Suppressor macrophage treated with lipopolysaccharide for 1 hour (primary cell): ENCODE results near the gene DIRAS2.
A peak's percentile ranks its signal among the peaks of the same experiment; 100 is the strongest.
"Not testable (repeated sequence)": the region's sequence is repeated elsewhere in the genome, so short reads cannot be mapped to it uniquely, and the experiment has no call there.

Experiments used
- DNase-seq, 3 donors: peaks; one replicate each; pipeline ENCODE4 v3.0.0-alpha.2; 2020 to 2022

Gene DIRAS2, protein sequence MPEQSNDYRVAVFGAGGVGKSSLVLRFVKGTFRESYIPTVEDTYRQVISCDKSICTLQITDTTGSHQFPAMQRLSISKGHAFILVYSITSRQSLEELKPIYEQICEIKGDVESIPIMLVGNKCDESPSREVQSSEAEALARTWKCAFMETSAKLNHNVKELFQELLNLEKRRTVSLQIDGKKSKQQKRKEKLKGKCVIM

DNA sequence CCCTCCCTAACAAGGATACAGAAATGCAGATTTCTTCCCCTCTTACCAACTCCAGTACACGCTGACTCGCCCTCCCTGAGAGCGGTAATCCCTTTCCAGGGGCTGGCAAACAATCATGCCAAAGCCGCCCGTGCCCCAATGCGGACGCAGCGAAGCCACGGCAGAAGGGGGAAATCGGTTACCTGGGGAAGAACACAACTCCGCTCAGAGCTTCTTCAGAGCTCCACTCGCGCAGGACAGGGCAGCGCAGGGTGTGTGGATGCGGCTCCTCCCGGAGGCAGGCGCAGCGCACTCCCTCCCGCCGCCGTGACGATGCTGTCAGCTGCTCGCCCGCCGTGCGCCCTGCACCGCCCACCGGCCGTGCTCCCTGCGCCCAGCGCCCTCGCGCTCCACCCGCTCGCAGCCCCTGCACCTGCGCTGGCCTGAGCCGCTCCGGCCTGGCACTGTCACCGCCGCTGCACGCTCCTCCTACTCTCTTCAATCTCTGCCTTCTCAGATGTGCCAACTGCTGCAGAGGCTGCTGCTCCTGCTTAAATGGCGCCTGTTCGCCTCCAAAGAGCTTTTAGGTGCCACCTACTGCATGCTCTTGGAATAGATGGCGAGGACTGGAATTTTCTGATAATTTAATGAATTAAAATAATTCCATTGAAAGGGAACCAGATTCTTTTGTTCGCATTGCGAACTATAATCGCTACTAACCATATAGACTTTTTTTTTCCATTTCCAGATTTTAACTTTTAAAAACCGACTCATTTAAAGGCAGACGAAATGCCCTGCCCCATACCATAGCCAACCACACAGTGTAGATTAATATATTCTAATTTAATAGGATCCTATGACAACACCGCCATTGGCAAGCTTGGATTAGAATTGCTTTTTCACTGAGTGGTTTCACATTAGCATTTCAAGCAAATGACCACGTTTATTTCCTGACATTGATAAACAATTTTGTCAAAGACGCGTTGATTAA, at the start of gene DIRAS2:
Gene DIRAS2, minus strand, starts transcription at position 255 of the 970 bp plus-strand sequence. CDS start 28,997 bp downstream, outside the sequence.
- peak; percentile 62 to 79 (median 67) for DNase-seq

DNA sequence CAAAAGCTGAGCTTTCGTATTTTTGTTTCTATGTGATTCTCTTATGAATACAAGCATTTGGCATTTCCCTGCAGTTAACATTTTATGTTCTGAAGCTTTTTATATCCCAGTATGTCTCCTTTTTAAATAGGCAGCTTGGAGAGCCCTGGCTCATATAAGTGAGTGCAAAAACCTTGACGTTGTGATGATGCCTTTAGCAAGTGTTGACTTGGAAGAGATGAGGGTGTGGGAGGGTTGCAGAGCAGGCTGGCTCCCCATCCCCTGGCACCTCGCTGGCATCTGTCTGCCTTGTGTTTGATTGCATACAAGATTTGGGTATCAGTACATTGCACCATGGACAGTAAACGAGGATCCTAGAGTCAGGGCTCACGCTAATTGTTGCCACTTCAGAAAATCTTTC, 42.1 kb upstream of the DIRAS2 start:
- no peak for DNase-seq

DNA sequence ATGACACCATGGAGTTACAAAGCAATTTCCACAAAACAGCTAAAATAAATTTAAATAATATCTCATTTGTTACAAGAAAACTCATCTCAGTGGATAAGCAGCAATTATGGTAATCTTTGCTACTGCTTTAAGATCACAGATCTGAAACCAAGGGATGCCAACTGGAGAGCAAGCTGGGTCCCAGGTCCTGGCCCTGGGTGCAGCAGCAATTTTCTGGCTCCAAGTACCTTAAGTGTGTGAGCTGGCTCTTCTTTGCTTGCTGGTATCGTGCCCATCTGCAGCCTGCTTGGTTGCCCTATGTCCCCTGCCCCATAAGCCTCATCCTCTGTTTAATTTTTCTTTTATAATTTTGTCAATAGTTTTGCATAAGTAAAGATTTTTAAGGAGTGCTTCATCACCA, 41.5 kb upstream of the DIRAS2 start:
- DNase-seq, result no peak

DNA sequence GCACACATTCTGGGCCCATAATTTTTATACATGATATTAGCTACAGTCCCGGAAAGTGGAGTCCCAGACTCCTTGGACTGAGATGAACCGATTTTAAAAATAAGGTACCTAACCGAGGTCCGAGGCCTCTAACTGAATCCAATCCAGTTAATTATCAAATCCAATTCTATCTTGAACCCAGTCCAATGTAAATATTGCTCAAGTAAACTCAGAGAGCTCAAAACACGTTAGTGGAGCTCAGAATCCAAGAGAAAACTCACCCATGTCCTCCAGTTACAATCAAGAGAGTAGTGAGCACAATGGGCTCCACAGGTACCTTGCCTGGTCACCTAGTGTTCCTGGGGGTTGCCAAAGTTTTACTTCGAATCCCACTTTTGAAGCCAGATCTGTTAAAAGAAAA, 37.9 kb upstream of the DIRAS2 start:
- DNase-seq, result no peak

DNA sequence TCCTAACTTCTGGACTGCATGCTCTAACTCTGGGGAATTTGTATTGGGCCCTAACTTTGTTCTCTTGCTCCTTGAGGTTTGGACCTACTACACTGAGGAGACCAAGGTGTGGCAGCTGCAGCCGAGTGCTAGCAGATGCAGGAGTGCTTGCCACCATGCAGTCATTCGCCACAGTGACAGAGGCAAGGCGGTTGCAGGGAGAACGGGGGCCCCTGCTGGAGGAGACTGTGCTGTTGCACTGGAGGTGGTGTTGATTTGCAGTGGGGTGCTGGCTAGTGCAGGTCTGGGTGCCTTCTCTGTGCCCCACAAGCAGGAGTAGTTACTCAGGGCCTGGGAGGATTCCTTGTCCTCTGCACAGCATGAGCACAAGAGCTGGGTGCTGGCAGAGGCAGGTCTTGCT, 22.4 kb upstream of the DIRAS2 start:
- DNase-seq, result no peak

DNA sequence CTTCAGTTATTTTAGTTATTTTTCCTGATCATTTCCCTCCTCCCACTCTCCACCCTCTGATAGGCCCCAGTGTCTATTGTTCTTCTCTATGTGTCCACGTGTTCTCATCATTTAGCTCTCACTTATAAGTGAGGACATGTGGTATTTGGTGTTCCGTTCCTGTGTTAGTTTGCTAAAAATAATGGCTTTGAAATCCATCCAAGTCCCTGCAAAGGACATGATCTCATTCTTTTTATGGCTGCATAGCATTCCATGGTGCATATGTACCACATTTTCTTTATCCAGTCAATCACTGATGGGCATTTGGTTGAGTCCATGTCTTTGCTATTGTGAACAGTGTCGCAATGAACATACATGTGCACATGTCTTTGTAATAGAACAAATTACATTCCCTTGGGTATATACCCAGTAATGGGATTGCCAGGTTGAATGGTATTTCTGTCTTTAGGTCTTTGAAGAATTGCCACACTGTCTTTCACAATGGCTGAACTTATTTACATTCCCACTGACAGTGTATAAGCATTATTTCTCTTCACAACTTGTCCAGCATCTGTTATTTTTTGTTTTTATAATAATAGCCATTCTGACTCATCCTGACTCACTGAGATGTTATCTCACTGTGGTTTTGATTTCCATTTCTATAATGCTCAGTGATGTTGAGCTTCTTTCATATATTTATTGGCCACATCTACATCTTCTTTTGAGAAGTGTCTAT, 17.2 kb upstream of the DIRAS2 start:
- peak in 2 of 3 donors; percentile 30 to 35 for DNase-seq

DNA sequence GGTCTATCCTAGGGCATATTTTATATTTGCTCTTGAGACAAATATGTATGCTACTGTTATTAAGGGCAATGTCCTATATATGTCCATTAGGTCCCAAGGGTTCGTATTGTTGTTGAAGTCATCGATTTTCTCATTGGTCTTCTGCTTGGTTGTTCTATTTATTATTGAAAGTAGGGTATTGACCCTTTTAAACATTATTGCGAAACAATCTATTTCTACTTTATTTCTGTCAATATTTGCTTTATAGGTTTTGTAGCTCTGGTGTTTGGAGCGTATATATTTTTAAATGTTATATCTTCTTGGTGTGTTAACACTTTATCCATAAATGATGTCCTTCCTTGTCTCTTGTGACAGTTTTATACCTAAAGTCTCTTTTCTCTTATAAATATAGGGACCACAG, 16.2 kb upstream of the DIRAS2 start:
- DNase-seq, result no peak

DNA sequence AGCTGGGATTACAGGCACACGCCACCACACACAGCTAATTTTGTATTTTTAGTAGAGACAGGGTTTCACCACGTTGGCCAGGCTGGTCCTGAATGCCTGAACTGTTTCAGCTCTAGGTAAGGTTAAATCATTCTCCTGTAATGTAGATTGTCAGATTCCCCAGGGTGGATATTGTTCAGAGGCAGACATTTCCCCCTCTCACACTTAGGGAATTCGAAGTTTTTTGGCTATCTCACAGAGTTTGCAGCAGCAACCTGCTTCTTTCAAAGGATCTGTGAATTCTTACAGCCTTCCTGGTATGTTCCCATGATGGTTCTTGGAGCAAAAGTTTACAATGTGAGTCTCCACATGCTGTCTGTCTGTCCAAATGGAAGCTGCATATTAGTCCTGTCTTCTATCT, 15.6 kb upstream of the DIRAS2 start:
- no peak for DNase-seq

DNA sequence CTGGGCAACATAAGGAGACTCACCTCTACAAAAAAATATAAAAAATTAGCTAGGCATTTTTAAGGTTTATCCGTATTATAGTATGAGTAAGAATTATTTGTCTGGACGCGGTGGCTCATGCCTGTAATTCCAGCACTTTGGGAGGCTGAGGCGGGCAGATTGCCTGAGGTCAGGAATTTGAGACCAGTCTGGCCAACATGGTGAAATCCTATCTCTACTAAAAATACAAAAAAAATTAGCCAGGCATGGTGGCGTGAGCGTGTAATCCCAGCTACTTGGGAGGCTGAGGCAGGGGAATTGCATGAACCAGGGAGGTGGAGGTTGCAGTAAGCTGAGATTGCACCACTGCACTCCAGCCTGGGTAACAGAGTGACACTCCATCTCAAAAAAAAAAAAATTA, 14.3 kb upstream of the DIRAS2 start:
- DNase-seq, result not testable (repeated sequence)

DNA sequence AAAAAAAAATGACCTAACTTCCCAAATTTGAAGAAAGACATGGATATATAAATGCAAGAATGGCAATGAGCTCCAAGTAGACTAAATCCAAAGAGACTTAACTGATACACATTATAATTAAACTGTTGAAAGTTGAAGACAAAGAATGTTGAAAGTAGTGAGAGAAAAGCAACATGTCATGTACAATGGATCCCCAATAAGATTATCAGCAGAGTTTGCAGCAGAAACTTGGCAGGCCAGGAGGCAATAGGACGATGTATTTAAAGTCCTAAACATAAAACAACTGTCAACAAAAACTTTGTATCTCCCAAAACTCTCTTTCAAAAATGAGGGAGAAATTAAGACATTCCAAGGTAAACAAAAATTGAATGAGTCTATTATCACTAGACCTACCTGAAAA, 8.6 kb upstream of the DIRAS2 start:
- DNase-seq, result no peak

DNA sequence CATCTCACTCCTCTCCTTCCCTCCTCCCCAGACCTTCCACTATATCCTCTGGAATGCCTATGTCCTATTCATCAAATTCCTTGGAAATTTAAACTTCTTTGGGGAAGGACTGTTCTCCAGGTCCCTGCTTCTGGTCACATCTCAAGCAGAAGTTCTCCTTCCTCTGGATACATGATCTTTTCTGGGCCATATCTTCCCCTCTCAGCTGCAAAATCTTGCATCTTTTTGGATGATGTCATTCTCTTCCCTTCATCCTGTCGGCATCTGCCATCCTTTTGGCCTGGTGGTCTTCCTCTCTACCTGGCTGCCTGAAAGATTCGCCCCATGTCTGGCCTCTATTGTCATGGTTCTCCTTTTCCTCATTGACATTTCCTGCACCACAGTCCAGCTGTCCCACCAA, 5.2 kb upstream of the DIRAS2 start:
- no peak for DNase-seq

DNA sequence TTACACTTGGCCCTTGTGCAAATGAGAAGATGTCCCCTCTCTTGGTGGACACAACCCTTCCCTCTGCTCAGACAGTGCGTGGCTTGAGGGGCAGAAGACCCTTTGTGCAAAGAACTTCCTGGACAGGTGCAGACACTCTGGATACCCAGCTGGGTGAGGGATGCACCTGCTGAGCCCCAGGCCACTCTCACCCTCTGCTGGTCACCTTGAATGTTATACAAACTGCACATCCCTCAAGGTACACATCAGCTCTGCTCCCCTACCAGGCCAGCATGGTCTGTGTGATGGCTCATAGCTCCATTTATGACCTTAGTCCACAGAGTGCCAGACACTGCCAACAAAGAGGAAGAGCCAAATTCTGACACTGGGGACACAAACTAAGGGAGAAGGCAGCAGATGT, 3.1 kb upstream of the DIRAS2 start:
- DNase-seq, result no peak

DNA sequence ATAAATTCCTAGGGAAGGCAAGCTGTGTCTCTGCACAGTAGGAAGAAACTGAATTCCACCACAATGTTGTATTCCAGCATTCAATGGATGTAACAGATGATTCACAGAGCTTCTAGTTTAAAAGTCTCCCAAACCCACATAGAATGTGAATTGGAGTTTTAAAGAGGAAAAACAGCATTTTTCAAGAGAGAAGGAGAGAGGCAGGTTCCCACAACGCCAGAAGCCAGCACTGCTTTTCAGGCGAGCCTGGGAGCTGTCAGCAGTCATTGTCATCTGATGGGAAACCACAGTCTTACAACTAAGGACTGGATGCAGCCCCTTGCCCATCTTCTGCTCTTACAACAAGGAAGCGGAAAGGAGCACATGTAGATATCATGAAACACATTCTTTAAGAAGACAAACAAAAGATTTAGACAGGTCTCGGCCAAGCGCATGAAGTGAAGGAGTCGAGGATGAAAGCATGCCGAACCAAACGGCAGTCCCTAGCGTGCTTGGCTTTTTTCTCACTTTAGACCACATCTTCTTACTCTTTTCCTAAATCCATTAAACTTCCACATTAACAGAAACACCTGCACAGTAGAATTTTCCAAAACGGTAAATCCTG, 638 bp downstream of the DIRAS2 start:
- DNase-seq, result peak in 2 of 3 donors; percentile 23 to 33

DNA sequence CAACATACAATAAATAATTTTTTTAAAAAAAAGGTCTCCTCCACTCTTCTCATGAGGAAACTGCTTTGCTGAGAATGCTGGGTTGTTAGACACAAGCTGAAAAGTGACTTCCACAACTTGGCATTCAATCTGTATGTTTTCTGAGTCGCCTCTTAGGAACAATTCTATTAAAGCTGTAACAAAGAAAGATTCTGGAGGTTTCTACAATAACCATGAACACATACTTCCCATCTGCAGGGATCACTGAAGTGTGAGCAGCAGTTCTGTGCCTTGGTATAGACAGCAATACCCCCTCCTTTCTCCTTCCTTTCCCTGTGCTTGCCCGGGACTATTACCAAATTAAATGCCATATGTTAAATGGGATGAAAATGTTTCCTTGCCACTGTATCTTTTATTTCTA, 1.5 kb downstream of the DIRAS2 start:
- DNase-seq, result no peak

DNA sequence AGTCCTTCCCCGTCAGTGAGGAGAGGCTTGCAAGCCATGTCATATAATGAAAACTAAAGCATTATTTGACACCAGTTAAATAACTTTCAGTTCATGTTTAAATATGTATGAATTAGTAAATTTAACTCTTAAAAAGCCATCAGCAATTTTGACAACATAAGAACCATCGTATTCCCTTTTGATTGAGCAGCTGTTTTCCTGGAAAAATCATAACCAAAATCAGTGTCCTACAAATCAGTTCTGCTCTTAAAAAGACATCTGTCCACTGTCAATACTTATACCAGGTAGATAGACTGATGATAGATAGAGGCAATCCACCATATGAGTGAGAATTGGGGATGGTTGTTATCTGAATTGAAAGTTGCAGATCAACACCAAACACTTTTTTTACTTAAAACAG, 2.3 kb downstream of the DIRAS2 start:
- DNase-seq, result no peak

DNA sequence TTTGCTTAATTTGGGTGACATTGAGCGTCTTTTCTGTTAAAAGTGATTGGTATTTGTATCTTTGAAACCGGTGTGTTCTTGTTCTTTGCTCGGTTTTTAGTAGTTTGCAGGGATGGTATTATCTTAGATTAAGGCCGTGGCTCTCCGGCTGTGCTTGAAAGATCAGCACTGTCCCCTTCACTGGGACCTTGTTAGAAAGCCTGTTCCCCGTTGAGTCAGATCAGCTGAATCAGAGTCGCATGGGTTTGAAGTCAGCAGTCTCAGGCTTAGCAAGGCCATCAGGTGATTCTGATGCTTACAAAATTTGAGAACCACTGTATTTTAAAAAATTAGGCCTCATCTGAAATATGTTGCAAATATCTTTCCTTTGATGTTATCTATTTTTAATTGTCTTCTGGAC, 5.0 kb downstream of the DIRAS2 start:
- peak in 2 of 3 donors; percentile 26 to 34 for DNase-seq

DNA sequence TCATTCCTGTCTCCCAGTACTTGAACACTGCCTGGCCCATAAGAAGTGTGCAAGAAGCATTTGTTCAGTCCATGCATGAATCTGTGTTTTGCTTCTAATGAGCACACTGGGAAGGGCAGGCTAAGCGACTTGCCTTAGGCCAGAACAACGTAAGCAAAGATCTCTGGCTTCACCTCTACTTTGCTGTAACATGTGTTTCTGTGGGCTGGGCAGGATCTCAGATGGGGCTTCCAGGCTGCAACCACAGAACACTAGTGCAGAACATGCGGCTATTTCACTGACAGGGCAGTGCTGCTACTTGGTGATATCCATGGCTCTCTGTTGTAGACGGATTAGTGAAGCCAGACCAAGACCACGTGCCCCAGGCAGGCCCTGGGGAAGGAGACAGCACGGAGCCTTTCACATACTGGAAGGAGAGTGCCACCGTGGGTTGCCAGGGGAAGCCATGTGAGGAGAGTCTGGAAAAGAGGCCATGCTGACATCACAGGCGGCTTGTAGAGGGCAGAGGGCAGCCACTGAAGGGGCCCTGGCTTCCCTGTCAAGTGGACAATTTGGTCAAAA, 9.9 kb downstream of the DIRAS2 start:
- no peak for DNase-seq

DNA sequence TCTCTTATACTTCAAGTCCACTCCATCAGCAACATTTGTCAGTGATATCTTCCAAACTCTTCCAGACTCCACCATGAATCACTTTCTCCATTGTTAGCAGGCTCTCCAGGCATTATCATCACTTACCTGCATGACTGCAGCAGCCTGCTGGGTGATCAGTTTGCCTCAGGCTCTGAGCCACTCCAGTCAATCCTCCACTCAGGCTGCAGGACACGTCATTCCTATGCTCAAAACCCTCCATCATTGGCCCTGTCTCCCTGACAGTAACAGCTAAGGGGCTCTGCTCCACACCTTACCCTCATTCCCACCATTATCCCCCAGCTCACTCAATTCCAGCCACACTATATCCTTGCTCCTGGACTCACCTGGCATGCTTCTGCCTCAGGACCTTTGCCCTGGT, 10.7 kb downstream of the DIRAS2 start:
- DNase-seq, result no peak

DNA sequence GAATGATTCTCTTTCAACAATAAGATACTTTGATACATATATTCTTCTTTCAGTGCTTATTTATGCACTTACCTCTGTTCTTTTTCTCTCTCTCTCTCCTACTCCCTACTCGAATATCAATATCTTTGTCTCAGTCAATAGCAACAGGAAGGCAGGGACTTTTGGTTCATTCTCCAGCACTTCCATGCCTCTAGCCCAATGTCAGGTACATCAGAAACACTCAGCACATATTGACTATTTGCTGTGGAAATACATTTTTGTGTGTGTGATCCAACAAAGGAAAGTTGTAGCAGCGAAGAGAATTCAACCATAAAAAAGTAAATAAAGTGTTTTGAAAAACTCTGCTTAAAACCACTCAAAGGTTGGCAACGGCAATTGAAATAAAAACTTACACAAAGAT, 12.6 kb downstream of the DIRAS2 start:
- DNase-seq, result no peak

DNA sequence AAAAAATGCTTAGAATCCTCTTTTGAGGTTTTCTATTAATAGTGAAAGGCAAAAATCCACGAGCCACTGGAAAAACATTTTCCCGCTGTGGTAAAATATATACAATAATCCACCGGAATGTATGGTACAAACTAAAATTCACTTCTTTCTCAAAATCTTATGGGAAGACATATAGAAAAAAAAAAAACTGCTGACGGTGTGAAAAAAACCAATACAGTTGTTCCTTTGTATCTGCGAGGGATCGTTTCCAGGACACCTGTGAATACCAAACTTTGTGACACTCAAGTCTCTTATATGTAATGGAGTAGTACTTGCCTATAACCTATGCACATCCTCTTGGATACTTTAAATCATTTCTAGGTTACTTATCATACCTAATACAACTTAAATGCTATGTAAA, 13.3 kb downstream of the DIRAS2 start:
- DNase-seq, result no peak

DNA sequence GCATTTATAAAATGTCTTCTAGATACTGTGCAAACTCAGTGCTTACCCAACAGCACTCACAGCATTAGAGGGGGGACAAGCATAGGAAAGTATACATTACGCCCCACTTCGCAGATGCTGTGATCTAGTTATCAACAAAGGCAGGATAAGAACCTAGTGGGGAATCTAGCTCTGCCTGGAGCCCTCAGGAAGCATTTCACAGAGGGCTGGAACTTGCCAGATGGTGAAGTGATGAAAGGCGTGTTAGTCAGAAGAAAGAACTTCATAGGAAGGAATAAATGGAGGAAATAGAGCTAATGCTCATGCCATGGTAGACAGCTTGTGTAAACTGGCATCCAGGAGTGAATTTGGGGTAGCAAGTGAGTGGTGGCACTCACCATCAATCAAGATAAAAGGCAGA, 25.8 kb downstream of the DIRAS2 start:
- no peak for DNase-seq

DNA sequence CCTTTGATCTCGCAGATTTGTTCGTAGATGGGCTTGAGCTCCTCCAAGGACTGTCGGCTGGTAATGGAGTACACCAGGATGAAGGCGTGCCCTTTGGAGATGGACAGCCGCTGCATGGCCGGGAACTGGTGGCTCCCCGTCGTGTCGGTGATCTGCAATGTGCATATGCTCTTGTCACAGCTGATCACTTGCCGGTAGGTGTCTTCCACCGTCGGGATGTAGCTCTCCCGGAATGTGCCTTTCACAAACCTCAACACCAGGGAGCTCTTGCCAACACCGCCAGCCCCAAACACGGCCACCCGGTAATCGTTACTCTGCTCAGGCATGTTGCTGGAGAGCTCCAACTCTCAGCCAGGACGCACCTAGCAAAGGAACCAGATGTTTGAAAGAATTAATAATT, 29.1 kb downstream of the DIRAS2 start:
- no peak for DNase-seq

DNA sequence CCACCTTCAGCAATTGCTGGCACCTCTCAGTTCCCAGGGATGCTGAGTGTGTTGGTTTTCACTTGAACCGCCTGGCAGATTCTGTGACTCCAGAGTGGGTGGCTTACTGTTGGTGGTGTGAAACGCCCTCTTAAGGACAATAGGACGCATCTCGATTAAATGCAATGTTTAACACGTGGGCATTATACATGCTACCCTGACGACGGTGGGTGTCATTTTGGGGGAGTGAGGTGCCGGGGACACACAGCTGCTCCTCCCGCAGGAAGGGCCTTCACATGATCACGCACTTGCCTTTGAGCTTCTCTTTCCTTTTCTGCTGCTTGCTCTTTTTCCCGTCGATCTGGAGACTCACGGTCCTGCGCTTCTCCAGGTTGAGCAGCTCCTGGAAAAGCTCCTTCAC, 29.7 kb downstream of the DIRAS2 start:
- DNase-seq, result no peak
